GM12891 (cell line): ENCODE measurements around the gene TLCD4.
"Not testable (repeated sequence)": the region's sequence is repeated elsewhere in the genome, so short reads cannot be mapped to it uniquely, and the experiment has no call there.

ENCODE experiments used
- DNase-seq: peaks from one replicate; pipeline ENCODE4 v3.0.0; 2011; ENCODE audit warnings: low spot score; ENCODE audit not compliant: insufficient read length
- FAIRE-seq: peaks from 2 replicates; lab custom pipeline; 2011; peaks lifted over from hg19 to GRCh38; lab: Jason Lieb, UNC
- PAX5 ChIP-seq: IDR thresholded peaks from 2 replicates; pipeline ENCODE4 v1.6.1; 2011; ENCODE audit warnings: low read length, moderate library complexity, mild to moderate bottlenecking; ENCODE audit not compliant: insufficient read depth, severe bottlenecking
- POLR2A ChIP-seq: IDR thresholded peaks from 2 replicates; pipeline ENCODE4 v1.6.1; 2011; ENCODE audit warnings: low read depth, low read length, control low read depth
- POLR2AphosphoS5 ChIP-seq: IDR thresholded peaks from 2 replicates; pipeline ENCODE4 v1.6.1; 2011; ENCODE audit warnings: low read depth, low read length, control low read depth
- POU2F2 ChIP-seq: IDR thresholded peaks from 2 replicates; pipeline ENCODE4 v1.6.1; 2011; ENCODE audit warnings: low read depth, mild to moderate bottlenecking, control low read depth, low read length, moderate library complexity
- SPI1 ChIP-seq: IDR thresholded peaks from 2 replicates; pipeline ENCODE4 v1.6.1; 2011; ENCODE audit warnings: low read depth, low read length, control low read depth
- TAF1 ChIP-seq: IDR thresholded peaks from 2 replicates; pipeline ENCODE4 v1.6.1; 2011; ENCODE audit warnings: low read depth, low read length, control low read depth

Gene TLCD4

DNA sequence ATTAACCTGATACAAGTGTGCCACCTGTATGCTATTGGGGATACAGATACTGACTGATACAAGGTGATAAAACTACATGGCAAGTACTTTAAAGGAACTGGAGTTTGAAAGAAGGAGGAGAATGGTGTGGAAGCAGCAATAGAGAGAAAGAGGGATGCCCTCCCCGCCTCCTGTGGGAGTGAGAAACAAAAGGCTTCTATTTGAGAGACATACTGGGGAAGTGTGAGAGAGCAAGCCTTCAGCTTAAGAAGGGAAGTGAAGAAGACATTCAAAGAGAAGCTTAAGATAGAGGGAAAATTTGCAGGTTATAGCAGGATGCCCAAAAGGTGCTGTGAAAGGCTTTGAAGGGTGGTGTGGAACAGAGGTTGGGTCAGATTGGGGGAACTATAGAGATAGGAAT lies 36.7 kb upstream of the TLCD4 start:
- no peak for FAIRE-seq
- no peak for DNase-seq
- TF ChIP-seq SPI1 (no peak), POLR2AphosphoS5 (no peak), POLR2A (no peak), POU2F2 (no peak), PAX5 (no peak), TAF1 (no peak)

DNA sequence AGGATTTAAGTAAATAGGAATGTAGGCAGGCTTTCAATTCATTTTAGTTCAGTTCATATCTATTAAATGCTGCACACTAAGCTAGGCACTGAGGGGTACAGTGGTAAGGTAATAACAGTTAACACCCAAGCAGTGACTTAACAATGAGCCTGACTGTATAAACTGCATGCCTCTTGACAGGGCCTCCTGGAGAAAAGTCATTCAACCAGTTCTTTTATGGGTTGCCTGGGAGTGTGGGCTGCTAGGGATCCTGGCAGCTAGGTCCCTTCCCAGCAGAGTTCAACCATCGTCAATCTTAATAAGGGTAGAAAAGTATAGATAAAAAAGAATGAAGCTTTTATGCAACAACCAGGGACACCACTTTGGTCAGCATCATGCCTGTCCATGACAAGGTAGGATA lies 36.3 kb upstream of the TLCD4 start:
- TF ChIP-seq SPI1, result no peak
- TF ChIP-seq PAX5, result no peak
- TF ChIP-seq POU2F2, result no peak
- TF ChIP-seq POLR2AphosphoS5, result no peak
- no peak for TF ChIP-seq TAF1
- TF ChIP-seq POLR2A, result no peak
- no peak for DNase-seq
- no peak for FAIRE-seq

DNA sequence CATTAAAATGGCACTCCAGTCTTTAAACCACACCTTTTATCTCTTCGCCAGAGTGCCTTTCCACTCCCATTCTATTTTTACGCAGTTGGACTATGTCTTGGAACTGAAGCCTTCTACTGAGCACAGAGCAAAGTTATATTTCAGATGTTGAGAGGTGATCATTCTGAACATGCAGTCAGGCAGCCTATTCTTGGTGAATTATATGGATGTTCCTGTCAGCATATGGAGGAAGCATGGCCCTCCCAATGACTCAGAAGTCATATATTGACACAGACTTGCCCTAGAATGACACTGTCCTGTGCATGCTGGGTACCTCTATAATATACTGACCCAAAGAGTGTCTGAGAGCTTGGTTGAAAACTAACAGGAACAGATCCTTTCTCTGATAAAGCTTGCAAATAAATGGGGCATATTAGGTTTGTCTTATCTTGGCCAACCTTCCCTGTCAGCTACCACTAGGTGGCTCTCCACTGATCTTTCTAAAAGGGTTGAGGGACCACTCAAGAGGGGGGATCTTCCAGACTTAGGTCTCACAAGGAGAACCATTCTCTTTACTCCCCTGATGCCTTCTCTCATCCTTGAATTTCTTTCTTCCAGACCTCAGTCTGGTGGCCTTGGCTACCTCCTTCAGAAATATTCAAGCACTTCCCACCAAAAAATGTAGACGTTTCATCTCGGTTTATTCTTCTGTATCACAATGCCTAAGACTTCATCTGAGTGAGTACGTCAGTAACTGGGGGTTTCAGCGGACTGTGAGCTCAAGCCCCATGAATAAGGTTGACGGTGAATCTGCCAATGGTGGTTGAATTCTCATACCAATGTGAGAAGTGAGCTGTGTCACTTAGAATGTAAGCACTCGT lies 32.6 kb upstream of the TLCD4 start:
- no peak for TF ChIP-seq SPI1
- TF ChIP-seq POU2F2, result no peak
- no peak for TF ChIP-seq PAX5
- peak; percentile 37 for DNase-seq
- peak; percentile 66 for FAIRE-seq

DNA sequence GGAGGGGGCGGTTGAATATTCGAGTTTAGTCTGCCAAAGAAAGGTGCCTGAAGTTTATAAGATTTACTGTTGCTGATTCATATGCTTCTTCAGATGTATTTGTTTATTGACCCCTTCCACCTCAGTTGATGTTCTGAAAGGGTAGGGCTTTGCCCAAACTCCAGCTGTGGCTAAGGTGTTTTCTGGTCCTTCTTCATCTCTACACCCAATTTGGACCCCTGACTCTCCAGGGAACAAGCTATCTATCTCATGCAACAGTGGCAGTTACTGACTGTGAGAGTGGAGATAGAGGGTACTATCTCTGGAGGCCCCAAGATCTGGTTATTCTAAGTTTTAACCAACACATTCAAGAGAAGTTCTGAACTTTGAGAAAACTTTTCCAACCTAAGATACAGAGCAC lies 31.8 kb upstream of the TLCD4 start:
- FAIRE-seq (no peak), DNase-seq (no peak)
- TF ChIP-seq POLR2A (no peak), POU2F2 (no peak), SPI1 (no peak), PAX5 (no peak), TAF1 (no peak), POLR2AphosphoS5 (no peak)

DNA sequence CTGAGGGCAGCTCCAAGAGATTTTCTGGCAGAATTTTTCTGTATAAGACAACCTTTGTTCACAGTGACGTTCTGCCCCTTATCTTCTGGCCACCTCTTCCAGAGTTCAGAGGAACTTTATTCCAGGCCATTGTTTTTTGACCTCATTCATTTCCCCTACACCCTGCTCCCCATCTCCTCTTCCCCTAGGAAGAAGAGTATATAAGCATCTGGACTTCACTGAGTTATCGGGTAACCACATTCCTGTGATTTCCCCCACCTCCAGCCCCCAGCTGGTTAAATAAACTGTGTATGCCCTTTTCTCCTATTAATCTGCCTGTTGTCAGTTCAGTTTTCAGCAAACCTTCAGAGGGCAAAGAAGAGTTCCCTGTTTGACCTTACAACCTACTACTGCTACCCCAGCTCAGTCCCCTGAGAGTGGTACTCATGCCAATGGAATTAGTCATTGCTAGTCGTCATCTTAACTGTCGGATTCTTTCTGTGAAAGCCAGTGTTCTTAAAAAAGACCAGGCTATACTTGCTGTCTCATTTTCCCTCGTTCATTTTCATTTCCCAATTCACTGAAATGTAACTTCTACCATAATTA lies 30.1 kb upstream of the TLCD4 start:
- TF ChIP-seq PAX5, result no peak
- TF ChIP-seq SPI1, result no peak
- TF ChIP-seq POLR2A, result no peak
- TF ChIP-seq TAF1, result no peak
- TF ChIP-seq POLR2AphosphoS5, result no peak
- no peak for TF ChIP-seq POU2F2
- FAIRE-seq, result no peak
- DNase-seq, result no peak

DNA sequence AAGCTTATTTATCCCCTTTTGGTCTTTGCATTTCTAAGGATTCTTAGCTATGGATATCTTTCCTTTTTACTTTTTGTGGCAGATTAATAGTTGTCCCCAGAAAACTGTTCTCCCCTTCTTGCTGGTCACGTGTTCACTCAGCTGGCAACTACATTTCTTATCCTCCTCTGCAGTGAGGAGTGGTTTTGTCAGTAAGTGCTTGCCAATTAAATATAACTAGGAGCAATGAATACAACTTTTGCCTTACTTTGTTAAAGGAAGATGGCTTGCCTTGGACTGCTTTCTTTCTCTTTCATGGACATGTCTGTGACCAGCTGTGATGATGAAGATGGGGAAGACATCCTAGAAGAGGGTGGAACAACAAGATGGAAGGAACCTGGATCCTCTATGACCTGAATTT lies 28.9 kb upstream of the TLCD4 start:
- FAIRE-seq (no peak), DNase-seq (no peak)
- TF ChIP-seq TAF1, result no peak

DNA sequence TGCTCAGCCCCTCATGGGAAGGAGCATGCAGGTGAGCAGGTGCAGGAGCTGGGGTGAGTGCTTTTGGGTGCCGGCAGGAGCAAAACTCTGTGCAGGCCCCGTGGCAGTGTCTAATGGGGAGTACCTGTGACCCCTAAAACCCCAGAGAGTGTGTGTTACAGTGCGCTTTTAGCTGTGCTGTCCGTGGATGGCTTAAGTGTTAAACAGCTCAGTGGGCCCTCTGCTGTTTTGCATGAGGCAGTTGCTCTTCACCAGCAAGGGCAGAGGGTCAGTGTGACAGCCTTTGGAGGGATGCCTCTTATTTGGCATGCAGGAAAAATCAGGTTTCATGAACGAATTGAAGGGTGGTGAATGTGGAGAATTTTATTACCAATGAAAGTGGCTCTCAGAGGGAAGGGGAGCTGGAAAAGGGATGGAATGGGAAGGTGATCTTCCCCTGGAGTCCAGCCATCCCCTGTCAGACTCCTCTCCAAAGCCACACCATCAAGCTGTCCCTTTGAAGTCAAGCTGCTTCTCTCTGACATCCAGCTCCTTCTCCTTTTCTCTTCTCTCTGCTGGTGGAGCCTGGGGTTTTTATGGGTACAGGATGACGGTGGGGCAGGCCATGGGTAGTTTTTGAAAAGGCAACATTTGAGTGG lies 27.4 kb upstream of the TLCD4 start:
- no peak for FAIRE-seq
- DNase-seq, result no peak
- TF ChIP-seq PAX5, result no peak
- no peak for TF ChIP-seq POU2F2
- no peak for TF ChIP-seq POLR2A

DNA sequence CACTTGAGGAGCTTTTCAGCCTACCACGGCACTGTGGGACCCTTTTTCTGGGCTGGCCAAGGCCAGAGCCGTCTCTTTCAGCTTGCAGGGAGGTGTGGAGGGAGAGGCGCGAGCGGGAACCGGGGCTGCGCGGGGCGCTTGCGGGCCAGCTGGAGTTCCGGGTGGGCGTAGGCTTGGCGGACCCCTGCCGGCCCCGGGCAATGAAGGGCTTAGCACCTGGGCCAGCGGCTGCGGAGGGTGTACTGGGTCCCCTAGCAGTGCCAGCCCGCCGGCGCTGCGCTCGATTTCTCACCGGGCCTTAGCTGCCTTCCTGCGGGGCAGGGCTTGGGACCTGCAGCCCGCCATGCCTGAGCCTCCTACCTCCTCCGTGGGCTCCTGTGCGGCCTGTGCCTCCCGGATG lies 25.9 kb upstream of the TLCD4 start:
- FAIRE-seq, DNase-seq: not testable (repeated sequence)

DNA sequence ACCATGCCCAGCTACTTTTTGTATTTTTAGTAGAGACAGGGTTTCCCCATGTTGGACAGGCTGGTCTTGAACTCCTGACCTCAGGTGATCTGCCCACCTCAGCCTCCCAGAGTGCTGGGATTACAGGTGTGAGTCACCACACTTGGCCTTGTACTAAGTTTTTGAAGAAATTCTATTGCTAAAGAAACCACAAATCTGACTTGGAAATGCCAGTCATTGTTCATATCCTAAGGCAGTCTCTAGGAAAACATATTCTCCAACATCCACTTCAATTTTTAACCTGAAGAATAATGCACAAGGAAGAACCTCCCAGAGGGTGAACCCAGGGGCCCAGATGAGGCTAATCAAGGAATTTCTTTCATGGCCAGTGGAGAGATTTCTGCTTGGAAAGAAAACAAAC lies 24.3 kb upstream of the TLCD4 start:
- DNase-seq, FAIRE-seq: not testable (repeated sequence)

DNA sequence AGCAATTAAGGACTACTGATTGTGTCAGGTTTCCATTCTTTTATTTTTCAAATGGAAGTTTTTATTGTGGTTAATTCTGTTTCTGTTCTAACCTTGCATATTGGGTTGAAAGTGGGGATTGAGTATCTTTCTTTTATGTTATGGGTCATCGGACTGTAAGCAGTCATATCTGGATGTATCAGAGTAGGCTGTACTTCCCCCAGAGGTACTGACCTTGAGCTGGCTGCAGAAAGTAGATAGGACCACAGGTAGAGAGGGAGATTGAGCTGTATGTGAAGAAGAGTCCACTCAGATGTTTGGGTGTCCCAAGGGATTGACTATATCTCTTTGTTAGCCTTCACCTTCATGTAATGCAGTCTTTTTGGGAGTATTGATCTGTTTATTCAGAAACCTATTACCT lies 23.9 kb upstream of the TLCD4 start:
- DNase-seq (no peak), FAIRE-seq (no peak)
- no peak for TF ChIP-seq SPI1
- TF ChIP-seq POU2F2, result no peak
- no peak for TF ChIP-seq POLR2A
- no peak for TF ChIP-seq PAX5
- TF ChIP-seq TAF1, result no peak
- no peak for TF ChIP-seq POLR2AphosphoS5
